Measurements from ENCODE around the gene CELSR2.

CELSR2 gene

DNA sequence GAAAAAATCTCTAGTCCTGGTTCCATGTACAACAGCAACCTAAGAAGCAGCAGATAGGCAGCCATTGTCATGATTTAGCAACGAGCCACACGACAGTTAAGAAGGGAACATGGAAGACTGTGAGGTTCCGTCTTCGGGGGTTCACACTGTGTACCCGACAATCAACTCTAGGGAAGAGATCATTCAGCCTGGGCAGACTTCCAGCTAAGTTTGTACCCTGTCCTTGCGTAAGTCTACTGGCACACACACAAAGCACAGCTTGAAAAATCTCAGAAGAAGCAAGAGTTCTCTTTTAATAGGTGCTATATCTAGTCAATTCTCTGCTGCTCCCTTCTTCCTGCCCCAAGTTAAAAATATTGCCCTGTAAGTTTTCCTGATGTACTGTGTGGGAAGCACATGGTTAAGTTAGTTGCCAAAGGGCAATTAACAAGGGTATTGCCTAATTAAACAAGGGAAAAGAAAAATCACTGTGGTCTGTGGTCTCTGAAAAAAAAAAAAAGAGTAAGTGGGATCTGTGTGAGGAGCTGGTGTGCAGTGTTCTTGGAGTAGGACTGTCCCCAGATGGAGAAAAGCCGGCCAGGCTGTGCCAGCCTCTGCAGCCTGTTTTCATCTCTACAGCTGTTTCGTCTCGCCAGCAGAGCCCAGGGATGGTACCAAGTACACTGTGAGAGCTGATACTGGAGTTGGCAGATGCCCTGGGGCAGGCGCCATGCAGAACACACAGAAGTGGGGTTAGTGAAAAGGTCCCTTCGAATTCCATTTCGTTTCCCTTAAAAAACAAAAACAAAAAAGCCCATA lies 63.8 kb downstream of the CELSR2 start:
- H3K9ac ChIP-seq (ENCODE audit: low read length): no peak overlapping the region

DNA sequence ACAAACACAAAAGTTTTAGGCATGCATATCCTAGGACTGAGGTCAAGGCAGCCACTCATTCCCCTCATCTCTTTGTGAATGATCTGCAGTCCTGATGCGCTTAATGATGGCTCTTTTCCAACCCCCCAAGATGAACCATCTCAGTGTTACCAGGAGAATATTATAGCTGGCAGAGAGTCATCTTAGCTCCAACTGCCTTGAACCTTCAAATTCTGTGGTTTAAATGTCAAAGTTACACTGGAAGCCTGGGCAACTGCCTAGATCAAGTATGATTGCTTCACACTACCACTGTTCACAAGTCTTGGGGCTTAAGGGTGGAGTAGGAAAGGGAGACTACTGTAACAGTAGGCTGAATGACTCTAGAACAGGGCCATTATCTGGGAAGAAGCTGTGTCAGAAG lies 65.5 kb downstream of the CELSR2 start:
- H3K4me1 ChIP-seq (ENCODE audit: control insufficient read depth, insufficient read depth, low read length): no peaks in the 10 kb centered on the region
- H3K4me3 ChIP-seq (ENCODE audit: low read length): no peak overlapping the region
- H3K9me3 ChIP-seq (ENCODE audit: control insufficient read depth, low read length): no peaks in the 10 kb centered on the region
- no peak overlapping the region for H3K9ac ChIP-seq (ENCODE audit: low read length)
- H3K36me3 ChIP-seq (ENCODE audit: control insufficient read depth, insufficient read depth, low read length): no peaks in the 10 kb centered on the region
- H3K27me3 ChIP-seq (ENCODE audit: control insufficient read depth, insufficient read depth, low read length): no peaks in the 10 kb centered on the region

More for the DNA sequence above, 63.8 kb downstream of the CELSR2 start:
- no peaks in the 10 kb centered on the region for H3K27me3 ChIP-seq (ENCODE audit: control insufficient read depth, insufficient read depth, low read length)
- no peaks in the 10 kb centered on the region for H3K4me1 ChIP-seq (ENCODE audit: control insufficient read depth, insufficient read depth, low read length)
- H3K9me3 ChIP-seq (ENCODE audit: control insufficient read depth, low read length): no peaks in the 10 kb centered on the region
- no peaks in the 10 kb centered on the region for H3K36me3 ChIP-seq (ENCODE audit: control insufficient read depth, insufficient read depth, low read length)
- no peak overlapping the region for H3K4me3 ChIP-seq (ENCODE audit: low read length)

DNA sequence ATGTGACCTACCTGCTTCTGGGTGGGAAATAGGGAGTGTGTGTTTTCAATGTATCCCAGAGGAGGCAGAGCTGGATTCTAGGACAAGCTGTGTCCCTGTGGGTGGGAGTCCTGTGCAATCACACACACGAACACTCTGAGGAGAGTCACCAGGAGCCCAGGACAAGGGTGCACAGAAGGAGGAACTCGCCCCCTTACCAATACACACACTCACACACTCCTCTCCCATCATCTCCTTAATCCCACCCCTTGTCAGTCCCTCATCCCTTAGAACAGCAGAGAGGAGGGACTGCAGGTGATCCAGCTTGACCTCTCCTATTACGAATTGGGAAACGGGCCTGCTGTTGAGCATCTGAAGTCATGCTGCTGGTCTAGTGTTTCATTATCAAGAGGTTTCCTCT lies 65.9 kb downstream of the CELSR2 start:
- Histone ChIP-seq H3K9ac (ENCODE audit: low read length) (no peak overlapping the region), H3K4me3 (ENCODE audit: low read length) (no peak overlapping the region), H3K9me3 (ENCODE audit: control insufficient read depth, low read length) (no peaks in the 10 kb centered on the region), H3K27me3 (ENCODE audit: control insufficient read depth, insufficient read depth, low read length) (no peaks in the 10 kb centered on the region), H3K4me1 (ENCODE audit: control insufficient read depth, insufficient read depth, low read length) (no peaks in the 10 kb centered on the region), H3K36me3 (ENCODE audit: control insufficient read depth, insufficient read depth, low read length) (no peaks in the 10 kb centered on the region)

DNA sequence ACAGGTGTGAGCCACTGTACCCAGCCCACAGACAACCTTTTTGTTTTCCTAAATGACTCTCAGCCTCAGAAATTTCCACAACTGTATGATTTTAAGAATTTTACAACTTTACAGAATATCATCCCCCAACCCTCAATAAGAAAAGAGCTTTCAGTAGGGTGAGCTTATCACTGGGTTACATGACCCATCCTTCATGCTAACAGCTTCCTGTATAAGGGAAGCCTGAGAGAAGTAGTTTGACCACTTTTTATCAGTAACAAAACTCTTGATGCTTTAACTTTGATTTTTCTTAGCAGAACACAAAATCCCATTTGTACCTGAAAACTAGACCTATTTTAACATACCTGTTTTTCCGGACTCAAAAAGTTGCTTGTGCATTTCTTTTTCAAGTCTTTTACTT lies 67.2 kb downstream of the CELSR2 start:
- no peak overlapping the region for H3K4me3 ChIP-seq (ENCODE audit: low read length)

DNA sequence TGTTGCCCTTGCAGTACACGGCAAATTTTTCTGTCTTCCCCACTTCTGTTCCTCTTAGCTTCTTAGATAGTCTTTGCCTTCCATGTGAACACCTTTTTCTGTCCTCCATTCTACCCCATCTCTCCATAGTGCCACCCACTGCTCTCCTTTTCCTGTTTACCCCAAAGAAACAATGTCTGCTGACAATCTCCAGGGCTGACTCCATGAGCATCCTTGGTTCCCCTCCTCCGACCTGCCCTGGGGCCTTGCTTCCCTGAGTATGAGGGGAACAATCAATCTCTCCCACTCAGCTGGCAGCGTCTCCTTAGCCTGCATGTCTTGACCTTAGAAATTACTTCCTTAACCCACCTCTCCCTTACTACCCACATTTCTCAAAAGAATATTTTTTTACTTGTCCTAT lies 69.8 kb downstream of the CELSR2 start:
- Histone ChIP-seq H3K9me3 (ENCODE audit: control insufficient read depth, low read length) (no peaks in the 10 kb centered on the region), H3K4me3 (ENCODE audit: low read length) (no peak overlapping the region), H3K9ac (ENCODE audit: low read length) (no peak overlapping the region), H3K36me3 (ENCODE audit: control insufficient read depth, insufficient read depth, low read length) (peaks cover 10% of the 10 kb centered on the region), H3K4me1 (ENCODE audit: control insufficient read depth, insufficient read depth, low read length) (no peaks in the 10 kb centered on the region), H3K27me3 (ENCODE audit: control insufficient read depth, insufficient read depth, low read length) (no peaks in the 10 kb centered on the region)

More for the DNA sequence above, 67.2 kb downstream of the CELSR2 start:
- no peak overlapping the region for H3K9ac ChIP-seq (ENCODE audit: low read length)
- no peaks in the 10 kb centered on the region for H3K4me1 ChIP-seq (ENCODE audit: control insufficient read depth, insufficient read depth, low read length)
- H3K9me3 ChIP-seq (ENCODE audit: control insufficient read depth, low read length): no peaks in the 10 kb centered on the region
- peaks cover 5% of the 10 kb centered on the region for H3K36me3 ChIP-seq (ENCODE audit: control insufficient read depth, insufficient read depth, low read length)
- no peaks in the 10 kb centered on the region for H3K27me3 ChIP-seq (ENCODE audit: control insufficient read depth, insufficient read depth, low read length)

DNA sequence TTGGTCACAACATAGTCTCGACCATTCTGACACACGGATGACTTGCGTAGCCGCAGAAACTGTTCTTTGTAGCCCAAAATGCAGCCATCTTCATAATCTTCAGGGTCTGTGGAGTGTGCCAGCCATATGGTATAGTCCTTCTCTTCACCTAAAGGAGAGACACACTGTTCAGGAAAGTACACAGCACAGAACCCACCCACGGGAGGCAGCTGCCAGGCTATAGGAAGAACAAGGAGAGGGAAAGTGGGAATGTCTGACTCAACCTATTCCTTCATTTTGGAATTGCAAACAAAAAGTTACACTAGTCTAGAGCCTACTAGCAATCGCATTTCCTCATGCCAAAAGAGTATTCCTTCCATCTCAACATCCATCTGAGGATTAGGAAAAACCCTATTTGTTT lies 73.6 kb downstream of the CELSR2 start:
- H3K36me3 ChIP-seq (ENCODE audit: control insufficient read depth, insufficient read depth, low read length): peaks cover 10% of the 10 kb centered on the region
- H3K4me1 ChIP-seq (ENCODE audit: control insufficient read depth, insufficient read depth, low read length): no peaks in the 10 kb centered on the region
- H3K9me3 ChIP-seq (ENCODE audit: control insufficient read depth, low read length): no peaks in the 10 kb centered on the region
- H3K9ac ChIP-seq (ENCODE audit: low read length): no peak overlapping the region
- H3K27me3 ChIP-seq (ENCODE audit: control insufficient read depth, insufficient read depth, low read length): no peaks in the 10 kb centered on the region
- no peak overlapping the region for H3K4me3 ChIP-seq (ENCODE audit: low read length)

All from mucosa of stomach (tissue), 1 donor.